Activated CD8-positive, alpha-beta memory T cell treated with anti-CD3 and anti-CD28 coated beads, Interleukin-2, amount 50 U/mL, for 48 hours (primary cell): ENCODE results near the gene LGR5.

Experiments
- DNase-seq: peaks from one replicate; pipeline ENCODE4 v3.0.0-alpha.2; 2020

Gene LGR5

DNA sequence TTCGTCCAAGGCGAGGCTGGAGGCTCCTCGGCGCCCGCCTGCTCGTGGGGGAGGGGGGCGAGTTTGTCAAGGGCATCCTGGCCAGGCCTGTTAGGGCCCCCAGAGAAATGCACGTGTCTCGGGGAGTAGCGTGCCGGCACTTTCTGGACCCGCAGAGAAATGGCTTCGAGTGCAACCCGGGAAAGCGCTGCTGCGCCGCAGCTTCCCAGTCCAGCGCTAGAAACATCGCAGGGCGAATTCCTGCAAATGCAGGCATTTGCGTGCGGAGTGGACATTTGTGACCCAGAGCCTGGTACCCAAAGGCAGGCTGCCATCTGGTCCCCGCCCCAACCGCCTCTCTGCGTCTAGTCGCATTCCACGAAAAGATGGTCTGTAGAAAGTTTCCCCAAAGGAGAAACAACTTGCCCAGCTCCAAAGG, 756 bp downstream of the LGR5 start:
- no peak for DNase-seq

DNA sequence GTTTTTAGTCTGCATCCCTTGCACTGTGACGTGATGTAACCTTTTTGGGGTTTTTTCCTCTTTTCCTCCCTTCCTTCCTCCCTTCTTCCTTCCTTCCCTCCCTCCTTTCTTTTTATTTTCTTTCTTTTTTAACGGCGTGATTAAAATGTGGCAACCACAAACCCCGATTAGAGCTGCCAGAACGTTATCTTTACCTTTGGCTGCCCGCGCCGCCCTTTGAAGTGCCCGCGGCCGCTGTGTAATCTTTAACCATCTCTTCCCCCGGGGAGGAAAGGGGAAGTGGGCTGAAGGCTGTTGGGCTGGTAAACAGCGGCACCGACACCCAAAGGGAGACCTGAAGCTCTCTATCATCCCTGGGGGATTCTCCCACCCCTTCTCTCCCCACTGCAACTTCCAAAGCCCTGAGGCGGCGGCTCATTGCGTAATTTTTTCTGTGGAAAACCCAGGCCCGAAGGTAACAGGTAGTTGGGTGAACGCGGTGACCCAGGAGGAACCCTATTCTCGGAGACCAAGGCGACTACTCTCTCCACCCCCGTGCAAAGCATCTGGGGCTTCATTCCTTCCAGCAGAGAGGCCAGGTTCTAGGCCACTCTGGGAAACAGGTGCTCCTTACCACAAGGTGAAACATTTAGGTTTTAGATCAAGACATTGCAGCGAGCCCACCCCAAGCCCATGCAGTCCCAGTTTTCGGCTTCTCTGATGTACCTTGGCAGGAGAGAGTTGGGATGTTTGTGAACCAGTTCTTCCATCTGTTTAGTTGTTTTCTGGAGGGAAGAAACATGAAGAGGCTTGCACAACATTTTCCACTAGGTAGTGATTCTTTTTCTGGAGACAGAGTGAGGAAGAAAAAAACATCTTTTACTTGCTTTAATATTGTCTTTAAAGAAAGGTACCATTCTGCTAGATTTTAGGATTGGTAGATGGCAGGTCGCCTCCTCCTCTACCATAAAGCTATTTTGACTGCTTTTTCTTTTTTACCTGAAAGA, 1.5 kb downstream of the LGR5 start:
- DNase-seq: no peak

DNA sequence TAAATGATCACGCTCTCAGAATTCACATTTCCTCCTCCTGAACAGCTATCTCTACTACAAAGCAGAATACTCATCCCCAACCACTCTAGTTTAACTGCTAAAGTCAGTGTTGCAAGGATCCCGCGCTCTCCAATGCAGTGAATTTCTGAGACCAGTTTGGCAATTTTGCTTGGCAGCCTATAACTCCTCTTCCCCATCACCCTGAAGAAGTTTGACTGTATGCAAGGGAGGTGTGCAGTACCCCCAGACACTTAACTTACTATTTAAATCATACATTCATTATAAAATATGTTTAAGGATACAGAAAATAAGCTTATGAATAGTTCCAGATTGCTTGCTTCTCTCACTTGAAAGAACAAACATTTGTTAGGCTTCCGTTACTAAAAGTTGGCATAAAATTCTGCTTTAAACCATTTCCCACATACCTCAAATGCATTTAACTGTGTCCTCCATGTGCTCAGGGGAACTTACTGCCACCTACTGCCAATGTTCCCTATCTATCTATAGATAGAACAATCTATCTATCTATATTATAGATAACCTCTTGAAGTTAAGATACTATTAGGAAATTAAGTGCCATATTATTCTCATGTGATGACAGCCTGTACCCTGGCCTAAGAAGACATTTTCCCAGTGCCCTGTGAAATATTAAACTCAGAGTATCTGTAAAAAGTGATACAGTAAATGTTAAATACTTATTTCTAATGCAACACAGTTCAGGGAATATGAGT, 2.4 kb downstream of the LGR5 start:
- no peak for DNase-seq

DNA sequence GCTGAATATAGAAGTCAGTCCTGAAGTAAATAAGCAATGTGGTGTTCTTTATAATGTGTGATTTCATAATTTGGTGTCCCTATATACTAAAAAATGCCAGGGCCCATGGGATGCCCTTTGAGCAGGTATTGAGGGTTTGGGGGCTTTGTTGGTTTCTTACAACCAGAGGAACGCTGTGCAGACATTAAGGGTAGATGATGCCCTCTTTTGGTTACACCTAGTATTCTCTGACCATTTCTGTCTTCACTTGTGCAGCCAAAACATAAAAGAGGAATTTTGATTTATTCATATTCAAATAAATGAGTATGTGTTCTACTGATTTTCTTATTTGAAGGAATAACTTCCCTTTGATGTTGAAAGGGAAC, 3.0 kb downstream of the LGR5 start:
- DNase-seq: no peak

DNA sequence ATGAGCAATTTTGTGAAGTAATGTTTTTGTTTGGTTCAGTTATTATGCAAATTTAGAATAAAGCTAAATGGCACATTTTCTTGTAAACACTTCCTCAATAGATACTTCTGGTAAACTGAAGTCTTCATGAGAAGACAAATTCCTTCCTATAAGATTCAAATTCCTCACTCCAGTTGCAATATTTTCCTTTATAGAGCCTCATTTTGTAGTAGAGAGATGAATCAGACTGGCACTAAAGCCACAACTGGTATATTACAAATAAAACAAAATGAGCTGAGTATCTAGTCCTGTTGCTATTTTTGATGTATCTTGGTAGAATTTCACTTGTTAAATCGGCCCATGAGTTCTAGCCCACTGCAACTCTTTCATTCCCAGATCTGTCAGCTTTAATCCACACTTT, 5.5 kb downstream of the LGR5 start:
- DNase-seq: no peak

DNA sequence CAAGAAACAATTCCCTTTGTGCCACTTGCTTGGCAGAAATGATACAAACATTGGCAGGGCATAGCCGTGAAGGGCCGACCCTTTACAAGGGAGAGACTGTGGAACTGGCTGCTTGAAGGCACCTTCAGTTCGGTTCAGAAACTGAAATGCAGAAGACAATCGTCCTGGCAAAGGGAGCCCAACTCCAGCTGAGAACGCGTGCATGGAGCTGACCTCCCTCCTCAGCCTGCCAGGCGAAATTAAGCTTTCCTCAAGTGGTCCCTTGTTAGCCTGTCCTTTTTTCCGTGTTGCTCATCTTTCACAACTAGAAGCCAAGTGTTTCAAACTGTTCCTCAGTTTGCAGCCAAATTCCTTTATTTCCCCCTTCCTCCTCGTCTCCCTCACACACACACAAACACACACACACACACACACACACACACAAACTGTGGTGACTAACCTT, 8.1 kb downstream of the LGR5 start:
- DNase-seq: no peak

DNA sequence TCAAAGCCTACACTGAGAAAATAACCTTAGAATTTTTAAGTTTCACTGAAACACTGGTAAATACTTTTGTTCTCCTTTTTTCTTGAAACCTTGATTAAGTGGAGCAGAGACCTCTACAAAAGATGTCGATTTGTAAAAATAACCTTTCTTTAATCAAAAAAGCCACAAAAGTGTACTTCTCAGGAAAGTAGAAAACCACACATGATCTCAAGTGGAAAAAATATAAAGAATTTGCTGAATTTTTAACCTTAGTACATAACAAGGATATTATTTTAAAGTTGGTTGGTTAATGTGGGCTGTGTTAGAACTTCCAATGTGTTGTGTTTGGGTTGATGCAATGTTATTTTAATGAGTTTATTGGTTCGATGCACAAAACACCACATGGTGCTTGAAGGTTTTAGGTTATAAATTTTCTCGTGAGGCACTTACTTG, 8.6 kb downstream of the LGR5 start:
- no peak for DNase-seq

DNA sequence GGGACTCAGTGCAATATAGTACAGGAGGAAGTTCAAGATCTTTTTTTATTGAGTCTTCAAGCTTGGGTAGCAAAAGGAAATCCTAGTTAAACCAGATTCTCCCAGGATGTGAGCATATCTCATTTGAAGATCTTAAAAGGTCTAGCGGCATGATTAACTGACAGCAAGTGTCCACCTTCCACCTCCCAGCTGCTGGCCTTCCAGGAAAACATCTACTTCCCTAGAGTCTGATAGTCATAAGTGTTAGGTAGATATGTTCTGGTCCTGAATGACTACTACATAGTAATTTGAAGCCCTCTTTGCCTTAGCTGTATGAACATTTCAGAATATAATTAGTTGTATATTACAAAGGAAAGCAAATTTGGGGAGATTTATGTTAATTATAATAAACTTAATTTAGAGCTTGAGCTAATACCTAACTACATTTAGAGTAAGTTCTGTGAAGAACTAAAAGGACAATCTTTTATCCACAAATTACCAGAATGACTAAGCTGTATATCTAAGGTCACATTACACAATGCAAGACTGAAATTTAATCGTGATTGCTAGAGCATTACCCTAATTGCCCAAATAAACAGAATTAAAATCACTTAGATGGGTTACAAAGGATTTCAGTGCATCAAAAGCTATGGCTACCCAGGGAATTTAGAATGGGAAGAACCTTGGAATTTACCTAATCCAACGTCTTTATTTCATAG, 9.9 kb downstream of the LGR5 start:
- DNase-seq: no peak

DNA sequence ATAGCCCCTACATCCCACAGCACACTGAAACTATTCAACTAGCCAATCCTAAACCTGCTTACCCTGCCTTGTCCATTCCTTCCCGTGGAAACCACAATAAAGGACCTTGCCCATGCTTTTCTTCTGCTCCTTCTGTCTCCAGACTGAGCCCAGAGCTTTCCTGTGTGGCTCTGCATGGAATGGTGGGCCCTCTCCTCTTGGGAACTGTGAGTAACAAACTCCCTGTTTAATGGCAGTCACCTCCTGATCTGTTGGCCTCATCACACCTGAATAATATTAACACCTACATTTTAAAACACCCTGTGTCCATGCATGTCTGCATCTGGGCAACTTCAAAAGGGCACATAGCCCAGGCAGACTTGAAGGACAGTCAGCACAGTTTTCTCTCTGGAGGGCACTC, 12.4 kb downstream of the LGR5 start:
- no peak for DNase-seq

DNA sequence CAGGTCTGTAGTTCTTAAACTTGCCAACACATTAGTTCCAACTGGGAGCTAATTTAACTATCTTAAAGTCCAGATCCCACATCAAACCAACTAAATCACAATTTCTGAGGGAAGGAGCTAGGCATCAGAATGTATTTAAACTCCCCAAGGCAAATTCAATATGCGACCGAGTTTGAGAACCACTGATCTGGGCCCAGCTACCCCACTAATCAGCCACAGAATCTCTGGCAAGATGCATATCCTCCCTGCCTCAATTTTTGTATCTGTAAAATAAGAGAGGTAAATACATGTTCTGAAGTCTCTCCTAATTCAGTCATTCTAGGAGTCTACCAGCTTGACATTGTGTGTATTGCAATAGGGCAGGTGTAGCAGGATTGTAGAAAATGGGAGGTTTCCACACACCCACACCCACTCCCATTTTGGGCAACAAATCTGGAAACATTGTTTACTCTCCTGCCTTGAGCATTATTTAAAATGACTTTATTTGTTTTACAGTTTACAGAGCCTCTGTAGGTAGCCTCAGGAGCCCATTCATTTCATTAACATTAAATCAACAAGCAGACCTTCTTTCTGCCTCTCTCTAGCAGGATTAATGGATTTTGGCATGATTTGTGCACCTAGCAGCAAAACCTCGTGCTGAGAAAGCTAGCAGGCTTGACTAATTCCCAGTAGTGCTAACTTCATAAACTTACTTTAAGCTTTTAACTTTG, 15.6 kb downstream of the LGR5 start:
- DNase-seq: no peak

DNA sequence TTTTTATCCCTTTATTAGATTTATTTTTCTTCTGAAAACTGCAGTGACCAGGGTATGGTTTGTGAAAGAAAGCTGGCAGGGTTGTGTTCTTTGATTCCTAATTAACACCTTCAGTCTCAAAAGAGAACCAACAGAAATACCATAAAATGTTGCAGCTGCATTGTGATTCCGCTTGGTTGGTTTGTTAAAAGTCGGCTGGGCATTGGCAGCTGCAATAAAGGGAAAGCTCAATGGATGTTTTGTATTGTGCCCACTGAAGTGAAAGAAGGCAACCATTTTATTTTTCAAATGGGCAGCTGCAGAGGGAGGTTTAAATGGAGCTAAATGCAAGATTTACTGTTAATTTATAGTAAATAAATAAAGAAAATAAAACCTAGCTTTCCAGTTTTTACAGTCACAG, 16.7 kb downstream of the LGR5 start:
- DNase-seq: no peak

DNA sequence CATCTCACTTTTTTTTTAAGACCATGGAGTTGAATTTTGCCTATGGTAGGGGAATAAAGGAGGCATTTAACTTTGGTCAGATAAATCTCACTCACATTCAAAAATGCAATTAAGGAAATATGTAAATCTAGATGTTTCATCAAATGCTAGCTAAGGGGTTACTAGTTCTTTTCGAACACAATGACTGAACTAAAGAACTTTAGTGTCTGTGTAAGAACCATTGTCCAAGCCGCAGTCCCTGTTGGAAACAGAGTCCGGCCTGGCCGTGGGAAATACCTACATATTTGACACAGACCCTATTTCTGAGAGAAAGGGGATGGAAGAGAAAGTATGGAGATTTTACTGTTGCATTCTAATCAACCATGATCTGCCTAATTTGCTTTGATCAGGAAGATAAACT, 17.4 kb downstream of the LGR5 start:
- no peak for DNase-seq

DNA sequence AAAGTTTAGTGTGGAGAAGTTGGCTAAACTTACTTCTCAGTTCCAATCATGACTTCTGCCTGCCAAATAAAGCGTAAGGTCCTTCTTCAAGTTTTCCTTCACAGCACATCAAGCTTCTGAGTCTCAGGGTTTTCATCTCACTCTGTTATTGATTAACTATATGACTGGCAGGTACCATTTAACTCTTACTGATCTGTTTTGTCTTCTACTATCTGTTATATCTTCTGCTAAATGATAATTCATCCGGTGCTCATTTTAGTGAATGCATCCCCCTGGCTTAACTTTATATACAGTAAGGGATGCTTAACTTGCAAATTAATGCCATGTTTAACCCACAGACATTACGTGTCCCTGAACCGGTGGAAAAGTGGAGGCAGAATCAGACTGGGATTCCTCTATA, 20.7 kb downstream of the LGR5 start:
- no peak for DNase-seq

DNA sequence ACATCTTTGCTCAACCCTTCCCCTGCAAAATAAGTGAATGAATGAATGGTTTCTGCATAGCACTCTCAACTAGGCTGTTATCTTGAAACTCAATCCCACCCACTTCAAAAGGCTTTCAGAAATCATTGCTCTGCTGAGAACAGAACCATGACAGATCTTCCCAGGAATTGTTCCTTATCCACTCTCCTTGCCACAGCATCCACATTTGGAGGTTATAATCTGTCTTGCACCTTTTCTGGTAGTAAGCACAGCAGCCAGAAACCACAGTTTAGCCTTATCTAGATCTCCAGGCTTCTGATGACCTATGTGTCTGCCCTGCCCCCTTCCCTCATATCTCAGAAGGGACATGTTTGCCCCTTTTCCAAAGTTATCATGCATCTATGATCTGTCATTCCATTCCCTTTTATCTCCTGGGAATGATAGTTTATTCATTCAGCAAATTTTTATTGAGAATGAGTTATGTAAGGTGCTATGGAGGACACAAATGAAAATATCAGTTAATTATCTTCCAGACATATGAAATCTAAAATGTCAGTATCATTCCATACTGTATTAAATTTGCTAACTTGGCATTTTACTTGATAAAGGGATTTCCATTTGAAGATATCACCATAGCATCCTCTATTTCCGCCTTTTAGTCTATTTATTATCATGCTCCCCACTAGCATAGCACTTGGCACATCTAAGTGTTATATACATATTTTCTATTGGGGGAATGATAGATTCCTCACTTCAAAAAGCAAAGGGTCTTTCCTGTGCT, 21.4 kb downstream of the LGR5 start:
- DNase-seq: no peak

DNA sequence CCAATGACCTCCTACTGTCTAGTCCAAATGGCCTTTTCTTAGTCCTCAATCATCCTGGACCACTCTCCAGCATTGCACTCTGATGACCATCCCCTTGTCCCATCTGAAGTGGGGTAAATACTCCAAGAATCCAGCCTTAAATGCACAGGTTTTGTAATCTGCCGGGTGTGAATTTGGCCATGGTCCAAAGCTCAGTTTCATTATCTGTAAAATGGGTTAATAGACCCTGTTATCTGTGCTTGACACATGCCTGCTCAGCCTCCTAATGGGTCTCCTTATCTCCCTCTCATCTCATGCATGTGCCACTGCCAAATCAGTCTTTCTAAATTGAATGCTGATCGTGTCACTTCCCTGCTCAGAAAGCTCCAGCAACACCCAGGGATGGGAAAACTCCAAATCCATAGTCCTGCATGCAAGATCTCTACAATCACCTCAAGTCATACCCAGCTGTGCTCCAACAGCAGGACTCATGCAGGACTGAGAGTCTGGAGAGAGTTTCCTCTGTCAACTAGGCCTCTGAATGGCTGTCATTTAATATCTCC, 22.3 kb downstream of the LGR5 start:
- no peak for DNase-seq

DNA sequence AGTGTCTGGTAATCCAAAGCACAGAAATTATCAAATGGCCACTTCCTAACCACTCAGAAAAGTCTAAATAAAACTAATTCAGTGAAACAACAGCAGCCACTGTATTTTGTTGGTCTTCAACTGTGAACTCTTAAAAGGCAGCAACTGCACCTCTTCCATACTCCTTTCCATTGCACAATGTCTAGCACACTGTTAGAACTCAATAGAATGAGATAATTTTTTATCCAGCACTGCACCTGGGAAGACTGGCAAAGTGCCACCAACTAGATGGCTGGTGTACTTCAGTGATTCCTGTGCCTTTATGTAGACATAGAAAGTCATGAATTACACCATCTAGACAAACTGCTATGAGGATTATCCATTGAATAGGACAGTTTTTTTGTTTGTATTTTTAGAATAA, 26.2 kb downstream of the LGR5 start:
- no peak for DNase-seq

DNA sequence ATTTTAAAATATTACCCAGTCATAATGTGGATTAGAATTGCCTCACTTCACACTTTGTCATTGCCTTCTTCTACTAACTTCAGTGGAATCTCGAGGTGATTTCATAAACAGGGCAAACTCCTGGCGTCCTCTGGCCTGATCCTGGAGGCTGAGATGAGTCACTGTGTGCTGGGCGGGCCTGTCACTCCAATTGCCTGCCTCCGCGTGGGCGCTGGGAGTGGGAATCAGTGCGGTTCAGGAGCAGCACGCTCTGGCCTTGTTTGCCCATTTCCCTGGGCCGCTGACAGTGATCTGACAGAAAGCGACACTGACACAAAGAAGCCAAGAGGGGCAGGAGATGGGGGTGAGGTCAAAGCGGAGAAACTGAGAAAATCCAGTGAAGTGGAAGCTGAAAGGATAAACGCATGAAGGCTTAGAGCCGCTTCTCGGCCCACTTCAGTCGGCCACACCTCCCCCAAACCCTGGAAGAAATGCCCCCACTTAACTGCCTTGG, 29.7 kb downstream of the LGR5 start:
- DNase-seq: no peak

DNA sequence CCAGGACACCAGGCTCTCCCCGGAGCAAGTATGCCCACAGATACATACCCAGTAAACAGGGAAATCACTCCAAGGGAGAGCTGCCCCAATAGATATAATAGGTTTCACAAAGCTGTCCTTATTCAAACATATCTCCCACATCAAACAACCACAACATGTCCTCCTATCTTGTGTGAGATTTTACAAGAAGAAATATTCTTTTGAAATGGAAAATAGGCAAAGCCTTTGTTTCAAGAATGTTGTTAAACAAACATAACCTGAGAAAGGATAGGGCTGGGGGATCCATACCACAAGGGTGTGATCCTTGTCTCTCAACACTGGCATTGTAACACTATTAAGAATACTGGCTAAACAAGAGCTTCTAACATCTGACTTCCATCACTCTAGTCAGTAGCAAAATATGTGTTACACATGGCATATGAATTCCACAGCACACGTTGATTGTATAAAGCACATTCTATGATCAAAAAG, 32.9 kb downstream of the LGR5 start:
- no peak for DNase-seq

DNA sequence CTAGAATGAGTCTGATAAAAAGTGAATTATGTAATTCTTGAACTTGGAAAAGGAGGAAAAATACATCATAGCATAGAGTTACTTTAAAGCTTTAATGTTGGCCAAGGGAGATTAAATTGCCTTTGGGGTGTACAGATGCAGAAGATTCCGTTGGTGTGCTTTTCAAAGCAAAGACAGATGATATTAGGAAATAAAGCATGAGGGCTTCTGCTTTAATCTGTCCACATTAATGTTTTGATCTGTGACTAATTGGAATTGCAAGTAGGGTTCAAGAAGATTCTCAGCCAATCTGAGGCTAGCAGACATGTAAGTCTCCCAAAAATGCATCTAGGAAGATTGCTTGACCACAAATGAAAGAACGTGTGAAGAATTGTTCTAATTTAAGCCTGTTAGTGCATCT, 35.2 kb downstream of the LGR5 start:
- no peak for DNase-seq

DNA sequence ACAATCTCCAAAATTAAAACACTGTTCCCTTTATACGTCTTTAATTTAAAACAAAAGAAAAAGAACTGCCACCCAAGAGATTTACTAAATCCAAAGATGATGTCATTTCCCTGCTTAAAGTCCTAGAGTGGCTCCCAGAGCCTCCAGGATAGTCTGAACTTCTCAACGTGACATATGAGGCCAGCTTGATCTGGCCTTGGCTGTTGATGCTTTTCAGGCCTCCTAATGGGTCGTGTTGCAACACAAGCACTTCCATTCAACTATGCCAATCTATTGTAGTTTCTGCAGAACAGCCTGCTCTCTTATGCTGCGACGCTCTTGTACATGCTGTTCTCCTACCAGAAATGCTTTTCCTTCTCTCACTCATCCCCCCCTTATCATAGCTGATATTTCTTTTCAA, 35.7 kb downstream of the LGR5 start:
- DNase-seq: no peak

DNA sequence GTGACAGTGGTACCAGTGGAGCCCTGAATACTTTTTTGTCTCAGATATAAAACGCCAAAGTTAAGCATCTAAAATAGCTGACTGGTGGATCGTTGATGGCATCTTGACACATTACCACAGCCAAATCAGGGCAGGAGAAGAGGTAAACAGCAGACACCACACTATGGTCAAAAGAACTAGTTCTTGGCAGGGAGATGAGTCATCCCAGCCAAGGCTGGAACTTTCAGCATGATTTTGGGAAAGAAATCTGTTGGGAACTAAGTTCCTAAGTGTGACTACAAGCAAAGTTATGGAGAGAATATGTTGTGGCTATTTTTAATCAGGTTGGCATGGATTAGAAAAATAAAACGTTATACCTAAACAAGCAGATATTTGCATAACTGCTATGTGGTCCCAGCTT, 36.9 kb downstream of the LGR5 start:
- no peak for DNase-seq

DNA sequence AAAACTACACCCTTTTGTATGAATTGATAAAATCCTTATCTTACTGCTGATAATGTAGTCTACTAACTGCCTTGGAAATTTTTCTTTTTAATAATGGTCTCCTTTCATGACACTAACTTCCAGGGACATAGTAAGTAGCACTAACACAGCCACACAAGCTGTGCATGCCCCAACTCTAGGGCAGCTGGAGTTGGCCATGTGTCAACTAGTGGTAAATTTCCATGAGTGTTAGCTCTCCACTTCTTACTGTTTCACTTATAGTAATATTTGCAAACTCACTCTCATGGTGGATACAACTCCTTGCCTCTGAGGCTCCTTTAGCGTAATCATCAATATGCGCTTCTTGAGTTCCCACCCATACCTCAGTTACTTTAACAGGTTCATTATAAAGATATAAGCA, 38.0 kb downstream of the LGR5 start:
- DNase-seq: no peak
